HepG2 (cell line): Measurements from ENCODE around the gene BTN1A1. TPM values are rescaled to one million over a fixed set of nuclear protein-coding genes. Genes with fewer than 3 reads are reported as not detected.
A peak's percentile ranks its signal among the peaks of the same experiment; 100 is the strongest.

Experiments used
- DNMT3B ChIP-seq: conservative IDR thresholded peaks from 2 replicates; pipeline ENCODE4 v1.6.1; 2016; ENCODE audit warnings: missing biosample characterization, control low read depth
- FOXO1 ChIP-seq: sonication (generic); formaldehyde crosslinking; IDR thresholded peaks from 2 replicates; pipeline ENCODE4 v1.4.0; 2020; ENCODE audit warnings: missing genetic modification reagents
- GTF3A ChIP-seq: sonication (generic); formaldehyde crosslinking; conservative IDR thresholded peaks from 2 replicates; pipeline ENCODE4 v1.4.0; 2020; ENCODE audit warnings: mild to moderate bottlenecking, missing genetic modification reagents
- MEIS1 ChIP-seq: sonication (generic); formaldehyde crosslinking; IDR thresholded peaks from 2 replicates; pipeline ENCODE4 v1.9.0; 2021; ENCODE audit warnings: mild to moderate bottlenecking, missing genetic modification reagents, moderate library complexity, borderline replicate concordance
- SMARCE1 ChIP-seq: fragments of 450-650 bp; IDR thresholded peaks from 2 replicates; pipeline ENCODE4 v1.6.1; 2017; ENCODE audit warnings: borderline replicate concordance
- ZNF33B ChIP-seq: sonication (generic); formaldehyde crosslinking; IDR thresholded peaks from 2 replicates; pipeline ENCODE4 v1.5.1; 2020; ENCODE audit warnings: mild to moderate bottlenecking, missing genetic modification reagents
- ZNF788 ChIP-seq: sonication (generic); formaldehyde crosslinking; IDR thresholded peaks from 2 replicates; pipeline ENCODE4 v1.5.0; 2020; ENCODE audit warnings: mild to moderate bottlenecking, missing genetic modification reagents, borderline replicate concordance
- ZSCAN20 ChIP-seq: sonication (generic); formaldehyde crosslinking; IDR thresholded peaks from 2 replicates; pipeline ENCODE4 v1.4.0; 2020; ENCODE audit warnings: missing genetic modification reagents, mild to moderate bottlenecking, borderline replicate concordance
- polyA plus RNA-seq, 8 experiments: library from polyadenylated mRNA; depleted of rRNA in 3 of 8; stranded (reverse) in 7 of 8; unstranded in 1 of 8; fragments of >200 nt; fragmentation: Illumina TruSeq in 4 of 8; extraction: Trizol in 4 of 8; gene quantifications; 2 replicates each; pipeline versions ENCODE4 v1.2.1 to v1.2.3, GENCODE V29; 2011 to 2016; ENCODE audit warnings: low read depth in 4 of 8, missing spikeins in 1 of 8, mixed read lengths in 1 of 8; ENCODE audit not compliant: insufficient read depth in 1 of 8
- total RNA-seq, 5 experiments: library from RNA; depleted of rRNA; stranded (reverse); fragments of >200 nt; fragmentation: Illumina TruSeq; extraction: Trizol; gene quantifications; 2 replicates each; pipeline ENCODE4 v1.2.3, GENCODE V29; 2016; ENCODE audit warnings: low read depth in 1 of 5
- TF ChIP-seq, protein P1 (sequence below): sonication (generic); formaldehyde crosslinking; IDR thresholded peaks from 2 replicates; pipeline ENCODE4 v1.4.0; 2020; ENCODE audit warnings: mild to moderate bottlenecking, missing genetic modification reagents
- TF ChIP-seq, protein P2 (sequence below): sonication (generic); formaldehyde crosslinking; conservative IDR thresholded peaks from 2 replicates; pipeline ENCODE4 v1.4.0; 2020; ENCODE audit warnings: missing genetic modification reagents
- TF ChIP-seq, protein P3 (sequence below): sonication (generic); formaldehyde crosslinking; IDR thresholded peaks from 2 replicates; pipeline ENCODE4 v1.8.0; 2022; ENCODE audit warnings: missing genetic modification reagents, mild to moderate bottlenecking, moderate library complexity, borderline replicate concordance
- TF ChIP-seq, protein P4 (sequence below): IDR thresholded peaks from 2 replicates; pipeline ENCODE4 v1.6.1; 2016; ENCODE audit warnings: missing biosample characterization, missing genetic modification reagents, low read depth

The BTN1A1 gene
- total and polyA plus RNA-seq, 2 of the 13 experiments (the other 11 are each of a cell fraction or from before 2014, with no cell fraction given) = 0.04 TPM; not detected in 1

DNA sequence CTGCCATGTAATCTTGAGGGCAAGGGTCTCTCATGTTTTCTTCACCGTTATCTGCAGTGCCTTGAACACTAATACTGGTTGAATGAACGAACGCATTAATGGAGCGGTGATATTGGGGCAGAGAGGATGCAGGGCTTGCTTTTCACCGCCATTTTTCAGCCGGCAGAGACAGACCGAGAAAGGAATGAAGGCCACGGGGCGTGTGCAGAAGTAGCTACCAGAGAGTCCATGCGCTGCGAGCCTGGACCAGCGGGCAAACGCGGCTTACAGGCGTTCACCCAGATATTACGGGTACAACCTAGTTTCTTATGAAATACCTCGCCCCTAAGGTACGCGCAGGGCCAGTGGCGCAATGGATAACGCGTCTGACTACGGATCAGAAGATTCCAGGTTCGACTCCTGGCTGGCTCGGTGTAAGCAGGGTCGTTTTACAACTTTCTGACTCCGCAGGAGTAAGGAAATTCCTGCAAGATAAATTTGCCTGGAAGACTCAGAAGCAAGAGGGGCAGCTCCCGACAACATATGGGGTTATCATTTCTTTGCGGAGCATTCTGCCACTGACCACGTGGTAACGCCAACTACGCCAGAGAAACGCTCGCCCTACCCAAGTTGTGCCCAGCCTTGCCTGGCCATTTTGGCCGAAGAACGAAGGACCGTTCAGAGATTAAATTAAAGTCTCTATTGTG, 37.2 kb downstream of the BTN1A1 start (continued):
- TF ChIP-seq, protein P1, sequence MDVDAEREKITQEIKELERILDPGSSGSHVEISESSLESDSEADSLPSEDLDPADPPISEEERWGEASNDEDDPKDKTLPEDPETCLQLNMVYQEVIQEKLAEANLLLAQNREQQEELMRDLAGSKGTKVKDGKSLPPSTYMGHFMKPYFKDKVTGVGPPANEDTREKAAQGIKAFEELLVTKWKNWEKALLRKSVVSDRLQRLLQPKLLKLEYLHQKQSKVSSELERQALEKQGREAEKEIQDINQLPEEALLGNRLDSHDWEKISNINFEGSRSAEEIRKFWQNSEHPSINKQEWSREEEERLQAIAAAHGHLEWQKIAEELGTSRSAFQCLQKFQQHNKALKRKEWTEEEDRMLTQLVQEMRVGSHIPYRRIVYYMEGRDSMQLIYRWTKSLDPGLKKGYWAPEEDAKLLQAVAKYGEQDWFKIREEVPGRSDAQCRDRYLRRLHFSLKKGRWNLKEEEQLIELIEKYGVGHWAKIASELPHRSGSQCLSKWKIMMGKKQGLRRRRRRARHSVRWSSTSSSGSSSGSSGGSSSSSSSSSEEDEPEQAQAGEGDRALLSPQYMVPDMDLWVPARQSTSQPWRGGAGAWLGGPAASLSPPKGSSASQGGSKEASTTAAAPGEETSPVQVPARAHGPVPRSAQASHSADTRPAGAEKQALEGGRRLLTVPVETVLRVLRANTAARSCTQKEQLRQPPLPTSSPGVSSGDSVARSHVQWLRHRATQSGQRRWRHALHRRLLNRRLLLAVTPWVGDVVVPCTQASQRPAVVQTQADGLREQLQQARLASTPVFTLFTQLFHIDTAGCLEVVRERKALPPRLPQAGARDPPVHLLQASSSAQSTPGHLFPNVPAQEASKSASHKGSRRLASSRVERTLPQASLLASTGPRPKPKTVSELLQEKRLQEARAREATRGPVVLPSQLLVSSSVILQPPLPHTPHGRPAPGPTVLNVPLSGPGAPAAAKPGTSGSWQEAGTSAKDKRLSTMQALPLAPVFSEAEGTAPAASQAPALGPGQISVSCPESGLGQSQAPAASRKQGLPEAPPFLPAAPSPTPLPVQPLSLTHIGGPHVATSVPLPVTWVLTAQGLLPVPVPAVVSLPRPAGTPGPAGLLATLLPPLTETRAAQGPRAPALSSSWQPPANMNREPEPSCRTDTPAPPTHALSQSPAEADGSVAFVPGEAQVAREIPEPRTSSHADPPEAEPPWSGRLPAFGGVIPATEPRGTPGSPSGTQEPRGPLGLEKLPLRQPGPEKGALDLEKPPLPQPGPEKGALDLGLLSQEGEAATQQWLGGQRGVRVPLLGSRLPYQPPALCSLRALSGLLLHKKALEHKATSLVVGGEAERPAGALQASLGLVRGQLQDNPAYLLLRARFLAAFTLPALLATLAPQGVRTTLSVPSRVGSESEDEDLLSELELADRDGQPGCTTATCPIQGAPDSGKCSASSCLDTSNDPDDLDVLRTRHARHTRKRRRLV (CRISPR knock-in tag) = peak; percentile 86; the same call in 1 of the 2 replicates
- TF ChIP-seq, protein P2, sequence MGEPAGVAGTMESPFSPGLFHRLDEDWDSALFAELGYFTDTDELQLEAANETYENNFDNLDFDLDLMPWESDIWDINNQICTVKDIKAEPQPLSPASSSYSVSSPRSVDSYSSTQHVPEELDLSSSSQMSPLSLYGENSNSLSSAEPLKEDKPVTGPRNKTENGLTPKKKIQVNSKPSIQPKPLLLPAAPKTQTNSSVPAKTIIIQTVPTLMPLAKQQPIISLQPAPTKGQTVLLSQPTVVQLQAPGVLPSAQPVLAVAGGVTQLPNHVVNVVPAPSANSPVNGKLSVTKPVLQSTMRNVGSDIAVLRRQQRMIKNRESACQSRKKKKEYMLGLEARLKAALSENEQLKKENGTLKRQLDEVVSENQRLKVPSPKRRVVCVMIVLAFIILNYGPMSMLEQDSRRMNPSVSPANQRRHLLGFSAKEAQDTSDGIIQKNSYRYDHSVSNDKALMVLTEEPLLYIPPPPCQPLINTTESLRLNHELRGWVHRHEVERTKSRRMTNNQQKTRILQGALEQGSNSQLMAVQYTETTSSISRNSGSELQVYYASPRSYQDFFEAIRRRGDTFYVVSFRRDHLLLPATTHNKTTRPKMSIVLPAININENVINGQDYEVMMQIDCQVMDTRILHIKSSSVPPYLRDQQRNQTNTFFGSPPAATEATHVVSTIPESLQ (CRISPR knock-in tag) = 0 out of 2 replicates have a peak, but pooled peaks have one; percentile 54
- TF ChIP-seq, protein P3, sequence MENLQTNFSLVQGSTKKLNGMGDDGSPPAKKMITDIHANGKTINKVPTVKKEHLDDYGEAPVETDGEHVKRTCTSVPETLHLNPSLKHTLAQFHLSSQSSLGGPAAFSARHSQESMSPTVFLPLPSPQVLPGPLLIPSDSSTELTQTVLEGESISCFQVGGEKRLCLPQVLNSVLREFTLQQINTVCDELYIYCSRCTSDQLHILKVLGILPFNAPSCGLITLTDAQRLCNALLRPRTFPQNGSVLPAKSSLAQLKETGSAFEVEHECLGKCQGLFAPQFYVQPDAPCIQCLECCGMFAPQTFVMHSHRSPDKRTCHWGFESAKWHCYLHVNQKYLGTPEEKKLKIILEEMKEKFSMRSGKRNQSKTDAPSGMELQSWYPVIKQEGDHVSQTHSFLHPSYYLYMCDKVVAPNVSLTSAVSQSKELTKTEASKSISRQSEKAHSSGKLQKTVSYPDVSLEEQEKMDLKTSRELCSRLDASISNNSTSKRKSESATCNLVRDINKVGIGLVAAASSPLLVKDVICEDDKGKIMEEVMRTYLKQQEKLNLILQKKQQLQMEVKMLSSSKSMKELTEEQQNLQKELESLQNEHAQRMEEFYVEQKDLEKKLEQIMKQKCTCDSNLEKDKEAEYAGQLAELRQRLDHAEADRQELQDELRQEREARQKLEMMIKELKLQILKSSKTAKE (CRISPR knock-in tag) = no peak
- TF ChIP-seq DNMT3B (CRISPR knock-in tag) (0 out of 2 replicates have a peak, but pooled peaks have one; percentile 41), FOXO1 (peak; percentile 77; the same call in 1 of the 2 replicates), ZNF33B (CRISPR knock-in tag) (peak; percentile 23; the same call in 1 of the 2 replicates), MEIS1 (CRISPR knock-in tag) (no peak; the same call in 1 of the 2 replicates), GTF3A (peak; percentile 95; the same call in 1 of the 2 replicates), ZNF788 (CRISPR knock-in tag) (peak; percentile 97), ZSCAN20 (CRISPR knock-in tag) (no peak; the same call in 1 of the 2 replicates), SMARCE1 (no peak)
- TF ChIP-seq, protein P4, sequence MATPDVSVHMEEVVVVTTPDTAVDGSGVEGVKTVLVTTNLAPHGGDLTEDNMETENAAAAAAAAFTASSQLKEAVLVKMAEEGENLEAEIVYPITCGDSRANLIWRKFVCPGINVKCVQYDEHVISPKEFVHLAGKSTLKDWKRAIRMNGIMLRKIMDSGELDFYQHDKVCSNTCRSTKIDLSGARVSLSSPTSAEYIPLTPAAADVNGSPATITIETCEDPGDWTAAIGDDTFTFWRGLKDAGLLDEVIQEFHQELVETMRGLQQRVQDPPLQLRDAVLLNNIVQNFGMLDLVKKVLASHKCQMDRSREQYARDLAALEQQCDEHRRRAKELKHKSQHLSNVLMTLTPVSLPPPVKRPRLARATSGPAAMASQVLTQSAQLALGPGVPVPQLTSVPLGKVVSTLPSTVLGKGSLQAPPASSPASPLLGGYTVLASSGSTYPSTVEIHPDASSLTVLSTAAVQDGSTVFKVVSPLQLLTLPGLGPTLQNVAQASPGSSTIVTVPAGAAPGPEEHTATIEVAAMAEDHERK (CRISPR knock-in tag) = no peak; the same call in 1 of the 2 replicates
